ENCODE data around the gene SERPINB1.

SERPINB1 gene

GRCh38 chr6:2790588-2791449 is 50.8 kb downstream of the SERPINB1 start:
- no peak for TF ChIP-seq ZNF274 (IDR thresholded peaks at IDR 0.05; ENCODE audit: low read depth, low read length)
- no peak overlapping the region for H3K4me3 ChIP-seq (ENCODE audit: low read length)

GRCh38 chr6:2786269-2786668 is 55.4 kb downstream of the SERPINB1 start:
- H3K4me3 ChIP-seq (ENCODE audit: low read length), result no peak overlapping the region

GRCh38 chr6:2784930-2785329 is 56.7 kb downstream of the SERPINB1 start:
- H3K4me3 ChIP-seq (ENCODE audit: low read length), result no peak overlapping the region
- TF ChIP-seq ZNF274 (IDR thresholded peaks at IDR 0.05; ENCODE audit: low read depth, low read length), result no peak

More at GRCh38 chr6:2786269-2786668, 55.4 kb downstream of the SERPINB1 start:
- TF ChIP-seq ZNF274 (IDR thresholded peaks at IDR 0.05; ENCODE audit: low read depth, low read length), result no peak

GRCh38 chr6:2784061-2784460 is 57.6 kb downstream of the SERPINB1 start:
- no peak overlapping the region for H3K4me3 ChIP-seq (ENCODE audit: low read length)

GRCh38 chr6:2783188-2783963 is 58.3 kb downstream of the SERPINB1 start:
- no peak for TF ChIP-seq ZNF274 (IDR thresholded peaks at IDR 0.05; ENCODE audit: low read depth, low read length)
- no peak overlapping the region for H3K4me3 ChIP-seq (ENCODE audit: low read length)

More at GRCh38 chr6:2784061-2784460, 57.6 kb downstream of the SERPINB1 start:
- no peak for TF ChIP-seq ZNF274 (IDR thresholded peaks at IDR 0.05; ENCODE audit: low read depth, low read length)

GRCh38 chr6:2782825-2783187 is 58.9 kb downstream of the SERPINB1 start:
- H3K4me3 ChIP-seq (ENCODE audit: low read length), result no peak overlapping the region
- TF ChIP-seq ZNF274 (IDR thresholded peaks at IDR 0.05; ENCODE audit: low read depth, low read length), result no peak

- H3K4me3 ChIP-seq (ENCODE audit: low read length), result no peak overlapping the region
- TF ChIP-seq ZNF274 (IDR thresholded peaks at IDR 0.05; ENCODE audit: low read depth, low read length), result no peak
Measured at GRCh38 chr6:2782356-2782708, 59.3 kb downstream of the SERPINB1 start.

All from GM08714 (cell line).